NCI-H2171 (cell line): Measurements from ENCODE around the gene TLX3.
A peak's percentile ranks its signal among the peaks of the same experiment; 100 is the strongest.
"Not testable (repeated sequence)": the region's sequence is repeated elsewhere in the genome, so short reads cannot be mapped to it uniquely, and the experiment has no call there.

Source experiments
- DNase-seq: peaks from one replicate; lab custom pipeline; 2025; lab: John Stamatoyannopoulos, UW

Gene TLX3

DNA sequence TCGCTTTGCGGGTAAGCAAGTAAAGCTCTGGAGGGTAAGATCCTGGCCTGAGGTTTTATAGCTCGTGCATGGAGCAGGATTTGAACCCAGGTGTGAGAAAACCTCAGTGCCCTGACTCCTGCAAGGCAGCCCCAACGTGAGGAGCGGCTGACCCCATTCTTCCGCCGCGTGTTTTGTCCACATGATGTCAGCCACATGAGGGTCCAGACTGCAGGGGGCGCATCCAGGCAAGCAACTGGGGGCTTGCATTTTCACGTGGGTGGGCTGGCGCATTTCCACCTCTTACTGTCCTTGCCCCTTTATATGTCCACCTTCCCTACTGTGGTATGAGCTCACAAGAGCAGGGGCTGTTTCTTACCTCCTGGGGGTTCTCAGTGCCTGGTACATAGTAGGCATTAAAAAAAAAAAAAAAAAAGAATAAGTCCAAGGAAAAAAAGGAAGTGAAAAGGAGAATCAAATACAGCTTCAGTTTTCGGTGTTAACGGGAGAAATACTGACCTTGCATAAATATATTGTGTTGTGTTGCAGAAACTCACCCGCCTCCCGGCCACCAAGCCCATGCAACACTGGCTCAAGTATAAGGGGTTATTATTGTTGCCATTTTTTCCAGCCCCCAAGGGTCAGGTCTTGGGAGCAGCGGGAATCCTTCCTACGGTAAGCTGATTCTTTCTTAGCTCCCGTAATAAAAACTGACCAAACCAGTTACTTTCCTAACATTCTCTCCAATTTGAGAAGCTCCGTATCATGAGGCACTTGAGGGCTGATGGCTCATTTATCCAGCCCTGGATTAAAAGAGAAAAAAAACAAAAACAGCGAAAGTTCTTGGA lies 15.0 kb downstream of the TLX3 start:
- no peak for DNase-seq

DNA sequence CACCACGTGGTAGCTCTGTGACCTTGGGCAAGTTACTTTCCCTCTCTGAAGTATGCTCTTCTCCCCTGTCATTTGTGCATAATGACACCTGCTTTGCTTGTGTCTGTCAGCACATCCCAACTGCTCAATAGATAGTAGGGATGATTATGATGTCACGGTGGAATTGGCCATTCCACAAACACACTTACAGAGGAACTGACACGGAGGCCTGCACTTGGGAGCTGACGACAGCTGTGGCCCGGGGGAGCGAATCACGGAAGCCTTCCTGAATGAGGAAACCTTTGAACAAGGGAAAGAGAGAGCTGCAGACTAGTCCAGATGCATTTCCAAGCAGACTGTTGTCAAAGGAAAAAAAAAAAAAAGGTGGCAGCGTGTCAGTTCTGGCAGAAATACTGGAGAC lies 21.0 kb downstream of the TLX3 start:
- no peak for DNase-seq

DNA sequence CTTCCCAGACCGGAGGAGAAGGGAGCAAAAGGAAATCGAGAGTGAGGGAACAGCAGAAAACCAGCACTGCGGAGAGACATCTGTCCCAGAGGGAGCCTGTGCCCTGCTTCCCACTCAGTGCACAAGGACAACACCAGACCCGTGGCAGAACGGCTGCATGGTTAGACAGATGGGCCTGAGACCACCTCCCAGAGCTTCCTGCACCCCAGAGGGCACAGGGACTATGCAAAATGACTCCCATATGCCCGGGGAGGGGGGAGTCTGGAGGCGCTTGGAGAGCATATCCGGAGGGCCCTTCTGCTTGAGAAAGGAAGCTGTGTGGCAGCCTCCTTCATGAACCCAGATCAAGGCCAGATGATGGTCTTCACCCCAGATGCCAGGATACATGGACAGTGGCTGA lies 26.6 kb downstream of the TLX3 start:
- DNase-seq = no peak

DNA sequence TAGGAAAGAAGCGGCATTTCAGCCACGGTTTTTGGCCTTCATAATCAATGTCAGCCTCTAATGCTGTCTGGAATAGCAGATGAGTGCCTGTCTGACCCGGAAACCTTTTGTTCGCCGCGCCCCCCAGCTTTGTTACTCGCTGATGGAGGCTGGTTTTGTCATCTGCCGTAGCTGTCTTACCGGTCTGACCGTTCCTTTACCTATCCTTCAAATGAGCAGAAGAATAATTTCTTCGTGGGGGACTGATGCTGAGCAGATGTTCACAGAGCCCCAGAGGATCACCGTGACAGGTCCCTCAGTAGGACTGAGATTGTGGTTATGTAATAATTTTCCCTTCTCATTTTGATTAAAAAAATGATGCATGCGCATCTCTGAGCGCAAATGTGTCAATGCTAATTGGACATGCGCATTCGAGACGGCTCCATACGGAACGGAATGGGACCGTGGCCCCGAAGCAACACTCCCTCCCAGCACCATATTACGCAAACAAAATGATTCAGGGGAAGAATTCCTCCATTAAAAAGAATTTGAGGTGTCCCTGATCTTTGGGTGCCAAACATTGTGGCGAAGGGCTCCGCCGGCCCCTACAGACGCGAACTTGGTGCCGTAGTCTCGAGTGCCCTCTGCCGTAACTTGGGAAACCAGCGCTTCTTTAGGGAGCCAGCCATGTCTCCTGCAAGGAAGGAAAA lies 27.6 kb downstream of the TLX3 start:
- DNase-seq = peak; percentile 45

DNA sequence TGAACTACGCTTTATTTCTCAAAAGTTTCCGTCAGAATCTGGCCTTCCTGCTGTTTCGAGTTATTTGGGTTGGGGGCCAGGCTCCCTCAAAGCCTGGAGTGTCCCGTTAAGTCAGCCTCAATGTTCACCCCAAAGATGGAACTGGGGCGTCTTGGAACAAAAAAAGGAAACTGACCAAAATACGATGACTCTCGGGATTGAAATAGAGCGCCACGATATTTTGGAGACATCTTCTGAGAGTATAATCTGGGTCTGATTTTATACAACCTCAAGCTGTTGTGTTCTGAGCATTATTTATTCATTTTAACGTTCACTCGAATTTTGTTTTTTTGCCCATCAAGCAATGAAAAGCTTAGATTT lies 28.1 kb downstream of the TLX3 start:
- DNase-seq = no peak

DNA sequence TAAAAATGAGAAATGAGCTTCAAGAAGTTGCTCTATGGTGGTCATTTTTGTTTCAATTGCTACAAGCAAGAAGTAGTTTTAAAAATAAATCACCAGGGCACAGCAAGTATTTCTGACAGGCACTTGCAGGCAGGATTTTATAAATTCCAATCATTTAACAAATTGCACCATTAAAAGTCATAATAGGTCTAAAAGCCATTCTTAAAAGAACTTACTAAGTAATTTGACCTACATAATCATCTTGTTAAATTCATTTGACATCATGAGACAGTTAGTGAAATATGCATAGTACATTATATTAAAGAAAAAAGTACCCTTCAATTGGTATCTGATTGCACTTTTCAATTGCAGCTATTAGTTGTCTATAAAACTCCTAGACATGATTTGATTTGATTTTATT lies 31.0 kb downstream of the TLX3 start:
- no peak for DNase-seq

DNA sequence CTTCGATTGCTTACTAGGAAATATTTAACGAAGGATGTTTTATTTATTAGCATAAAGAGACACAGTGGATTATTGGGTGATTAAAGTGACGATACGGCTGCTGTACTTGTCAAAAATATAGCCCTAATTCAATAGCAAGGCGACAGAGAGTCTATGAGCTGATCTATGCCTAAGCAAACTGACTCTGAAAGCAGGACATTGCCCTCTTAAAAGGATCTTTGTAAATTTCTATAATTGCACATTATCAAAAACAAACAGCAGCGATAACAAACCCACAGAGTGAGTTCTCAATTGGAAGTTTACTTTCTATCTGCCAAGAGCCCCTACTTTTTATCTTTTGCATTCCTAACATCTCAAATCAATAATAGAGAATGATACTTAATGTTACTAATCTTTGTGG lies 31.4 kb downstream of the TLX3 start:
- no peak for DNase-seq

DNA sequence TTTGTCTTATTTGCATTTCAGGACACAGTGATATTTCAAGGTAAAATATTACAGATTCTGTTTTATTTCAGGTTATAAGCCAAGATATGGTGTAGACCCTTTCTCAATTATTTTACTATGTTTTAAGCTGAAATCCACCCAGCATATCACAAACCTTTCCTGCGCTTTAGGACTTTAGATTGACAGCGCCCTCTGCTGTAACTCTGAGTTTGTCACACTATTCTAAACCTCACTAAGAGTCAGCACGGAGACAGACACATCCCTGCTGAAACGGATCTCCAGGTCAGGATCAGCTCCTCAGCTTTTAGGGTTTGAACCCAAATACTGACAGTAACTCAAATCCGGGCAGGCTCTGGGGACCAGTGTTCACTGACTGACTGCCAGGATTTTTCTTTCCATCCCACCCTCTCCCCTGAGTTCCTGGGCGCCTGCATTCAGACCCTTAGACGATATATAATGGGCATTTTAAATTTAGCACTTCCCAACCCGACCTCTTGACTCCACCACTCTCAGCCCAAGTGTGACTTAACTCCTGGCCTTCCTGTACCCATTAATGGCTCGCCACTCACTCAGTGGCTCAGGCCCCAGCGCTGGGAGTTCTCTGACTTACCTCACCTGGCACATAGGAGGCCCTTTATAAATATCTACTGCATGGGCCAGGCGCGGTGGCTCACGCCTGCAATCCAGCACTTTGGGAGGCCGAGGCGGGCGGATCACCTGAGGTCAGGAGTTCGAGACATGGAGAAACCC lies 33.5 kb downstream of the TLX3 start:
- peak; percentile 28 for DNase-seq

DNA sequence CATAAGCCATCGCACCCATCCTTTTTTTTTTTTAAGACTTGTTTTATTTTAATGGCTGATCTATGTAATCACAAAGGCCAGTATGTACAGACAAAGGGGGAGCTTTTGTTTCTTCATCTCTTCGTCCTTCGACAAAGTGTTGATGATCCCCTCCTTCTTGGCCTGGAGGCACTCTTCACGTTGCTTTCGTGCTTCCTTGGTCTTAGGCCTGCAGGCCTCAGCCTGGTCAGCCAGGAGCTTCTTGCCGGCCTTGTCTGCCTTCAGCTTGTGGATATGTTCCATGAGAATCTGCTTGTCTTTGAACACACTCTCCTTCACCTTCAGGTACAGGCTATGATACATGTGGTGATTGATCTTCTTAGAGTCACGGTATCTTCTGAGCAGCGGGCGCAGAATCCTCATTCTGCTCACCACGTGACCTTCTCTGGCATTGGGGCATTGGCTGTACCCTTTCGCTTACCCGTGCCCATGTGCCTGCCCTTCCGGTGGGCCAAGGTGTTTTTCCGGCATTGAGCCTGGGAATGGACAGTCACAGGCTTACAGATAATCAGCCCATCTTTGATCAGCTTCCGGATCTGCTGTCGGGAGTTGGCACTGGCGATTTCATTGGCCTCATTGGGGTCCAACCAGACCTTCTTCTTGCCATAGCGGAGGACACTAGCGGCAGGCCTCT lies 36.0 kb downstream of the TLX3 start:
- no peak for DNase-seq

DNA sequence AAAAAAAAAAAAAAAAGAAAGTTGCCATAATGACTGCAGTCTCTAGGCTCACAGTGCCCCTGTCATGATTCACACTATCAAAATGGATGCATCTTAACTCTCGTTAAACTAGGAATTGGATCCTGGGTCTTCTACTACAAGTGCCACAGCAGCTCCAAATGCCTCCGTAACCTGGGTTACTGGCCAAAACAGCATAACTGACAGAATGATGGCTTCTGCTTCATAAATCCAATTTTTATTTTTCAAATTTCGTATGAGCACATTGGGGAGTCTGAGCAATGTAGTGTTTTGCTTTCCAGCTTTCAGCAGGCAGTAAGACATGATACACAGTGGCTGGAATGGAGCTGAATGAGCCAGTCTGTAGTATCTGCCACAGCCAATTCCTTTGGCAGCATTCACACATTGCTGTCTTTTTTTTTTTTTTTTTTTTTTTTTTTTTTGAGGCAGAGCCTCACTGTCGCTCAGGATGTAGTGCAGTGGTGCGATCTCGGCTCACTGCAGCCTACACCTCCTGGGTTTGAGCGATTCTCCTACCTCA lies 42.6 kb downstream of the TLX3 start:
- DNase-seq = no peak

DNA sequence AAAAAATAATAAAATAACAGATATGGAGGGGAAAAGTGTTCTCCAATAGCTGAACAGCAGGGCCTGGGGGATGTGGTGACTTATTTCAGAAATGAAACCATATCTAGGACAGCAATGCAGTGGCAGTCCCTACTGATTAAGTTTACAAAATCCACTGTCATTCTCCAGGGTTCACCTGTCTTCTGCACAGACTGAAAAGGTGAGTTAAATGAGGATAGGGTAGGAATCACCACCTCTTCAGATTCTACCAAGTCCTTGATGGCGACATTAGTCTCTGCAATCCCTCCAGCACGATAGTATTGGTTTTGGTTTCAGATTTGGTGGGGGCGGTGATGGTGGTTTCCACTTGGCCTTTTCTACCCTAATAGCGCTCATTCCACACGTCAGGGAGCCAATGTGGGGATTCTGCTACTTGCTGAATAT lies 46.3 kb downstream of the TLX3 start:
- DNase-seq = no peak

DNA sequence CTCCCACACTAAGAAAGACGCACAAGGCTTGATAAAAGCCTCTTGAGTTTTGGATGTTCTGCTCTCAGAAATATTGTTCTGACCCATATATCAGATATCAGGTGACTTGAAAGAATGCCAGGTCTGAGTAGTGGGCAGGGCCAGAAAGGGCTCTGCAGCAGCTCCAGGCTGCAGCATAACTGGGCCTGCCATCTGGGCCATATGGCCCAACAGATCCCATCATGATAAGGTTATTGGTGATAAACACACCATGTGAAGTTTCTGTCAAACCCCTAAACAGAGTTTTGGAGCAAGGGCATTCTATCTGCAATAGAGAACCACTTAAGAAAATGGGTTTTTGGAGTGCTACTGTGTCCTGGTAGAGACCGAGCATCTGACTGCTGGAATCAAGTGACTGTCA lies 48.8 kb downstream of the TLX3 start:
- no peak for DNase-seq

DNA sequence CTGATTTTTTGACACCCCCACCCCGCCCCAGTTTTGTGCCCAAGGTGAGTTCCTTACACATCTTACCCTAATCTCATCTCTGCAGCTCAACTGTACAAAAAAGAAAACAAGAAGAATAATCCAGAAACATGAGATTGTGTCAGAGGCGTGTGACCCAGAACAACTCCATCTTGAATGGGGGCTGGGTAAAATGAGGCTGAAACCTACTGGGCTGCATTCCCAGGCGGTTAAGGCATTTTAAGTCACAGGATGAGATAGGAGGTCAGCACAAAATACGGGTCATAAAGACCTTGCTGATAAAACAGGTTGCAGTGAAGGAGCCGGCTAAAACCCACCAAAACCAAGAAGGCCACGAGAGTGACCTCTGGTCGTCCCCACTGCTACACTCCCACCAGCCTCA lies 52.1 kb downstream of the TLX3 start:
- not testable (repeated sequence) for DNase-seq
